LNCaP clone FGC (cell line): ENCODE data around the gene CCDC60.

ENCODE experiments used
- DNase-seq: peaks from one replicate; pipeline ENCODE4 v3.0.0-alpha.2; 2011; ENCODE audit warnings: low read depth
- H3K4me3 ChIP-seq: 2 replicates; pipeline ENCODE4 v1.5.1; 2011; ENCODE audit warnings: mild to moderate bottlenecking, low read depth, low read length, control low read depth
- TF ChIP-seq, protein P1 (sequence below): IDR thresholded peaks from 2 replicates; pipeline ENCODE4 v1.5.1; 2012; ENCODE audit warnings: mild to moderate bottlenecking; ENCODE audit not compliant: control insufficient read depth, insufficient read depth; ENCODE audit errors: extremely low read depth

The CCDC60 gene

DNA sequence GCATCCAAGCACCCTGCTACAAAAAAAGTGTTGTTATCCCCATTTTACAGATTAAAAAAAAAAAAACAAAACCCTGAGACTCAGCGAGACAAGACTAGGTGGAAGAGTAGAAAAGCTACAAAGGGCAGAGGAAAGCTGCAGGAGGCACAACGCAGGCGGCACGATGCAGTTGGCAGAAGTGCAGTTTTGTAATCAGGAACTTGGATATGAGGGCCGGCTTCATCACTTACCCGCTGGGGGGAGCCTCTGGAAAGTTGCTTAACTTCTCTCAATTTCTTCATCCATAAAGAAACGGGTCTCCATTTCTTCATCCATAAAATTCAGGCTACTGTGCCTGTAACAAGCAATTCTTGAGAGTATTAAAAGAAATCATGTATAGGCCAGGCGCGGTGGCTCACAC is 33.1 kb upstream of the CCDC60 start:
- TF ChIP-seq, protein P1, sequence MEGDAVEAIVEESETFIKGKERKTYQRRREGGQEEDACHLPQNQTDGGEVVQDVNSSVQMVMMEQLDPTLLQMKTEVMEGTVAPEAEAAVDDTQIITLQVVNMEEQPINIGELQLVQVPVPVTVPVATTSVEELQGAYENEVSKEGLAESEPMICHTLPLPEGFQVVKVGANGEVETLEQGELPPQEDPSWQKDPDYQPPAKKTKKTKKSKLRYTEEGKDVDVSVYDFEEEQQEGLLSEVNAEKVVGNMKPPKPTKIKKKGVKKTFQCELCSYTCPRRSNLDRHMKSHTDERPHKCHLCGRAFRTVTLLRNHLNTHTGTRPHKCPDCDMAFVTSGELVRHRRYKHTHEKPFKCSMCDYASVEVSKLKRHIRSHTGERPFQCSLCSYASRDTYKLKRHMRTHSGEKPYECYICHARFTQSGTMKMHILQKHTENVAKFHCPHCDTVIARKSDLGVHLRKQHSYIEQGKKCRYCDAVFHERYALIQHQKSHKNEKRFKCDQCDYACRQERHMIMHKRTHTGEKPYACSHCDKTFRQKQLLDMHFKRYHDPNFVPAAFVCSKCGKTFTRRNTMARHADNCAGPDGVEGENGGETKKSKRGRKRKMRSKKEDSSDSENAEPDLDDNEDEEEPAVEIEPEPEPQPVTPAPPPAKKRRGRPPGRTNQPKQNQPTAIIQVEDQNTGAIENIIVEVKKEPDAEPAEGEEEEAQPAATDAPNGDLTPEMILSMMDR = no peak
- no peak overlapping the region for H3K4me3 ChIP-seq
- DNase-seq = no peak

DNA sequence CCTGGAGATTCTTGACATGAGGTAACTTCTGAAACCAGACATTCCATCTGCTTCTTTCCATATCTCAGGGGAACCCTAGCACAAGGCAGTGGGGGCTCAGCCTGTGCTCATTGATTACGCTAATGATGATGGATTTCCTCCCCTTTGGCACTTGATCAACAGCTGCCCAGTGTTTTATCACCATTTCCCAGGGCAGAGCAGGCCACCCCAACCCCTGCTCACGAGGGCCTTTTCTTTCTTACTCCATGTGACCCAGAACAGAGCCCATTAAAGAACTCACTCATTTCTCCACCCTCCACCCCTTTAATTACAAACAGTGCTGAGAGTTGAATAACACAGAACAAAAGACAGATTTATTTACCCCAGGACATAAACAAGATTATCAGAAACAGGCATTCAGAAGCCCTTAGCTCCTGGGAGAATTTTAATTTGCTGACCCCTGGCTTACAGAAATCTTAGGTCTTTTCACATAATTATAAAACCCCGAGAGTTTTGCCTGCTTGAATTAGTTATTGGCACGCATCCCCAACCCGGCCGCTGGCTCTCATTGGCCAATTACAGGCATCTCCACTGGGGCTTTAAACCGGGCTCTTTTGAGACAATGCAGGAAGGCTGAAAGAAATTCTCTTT is 32.0 kb upstream of the CCDC60 start:
- no peak for DNase-seq
- no peak overlapping the region for H3K4me3 ChIP-seq
- TF ChIP-seq, protein P1 = no peak

DNA sequence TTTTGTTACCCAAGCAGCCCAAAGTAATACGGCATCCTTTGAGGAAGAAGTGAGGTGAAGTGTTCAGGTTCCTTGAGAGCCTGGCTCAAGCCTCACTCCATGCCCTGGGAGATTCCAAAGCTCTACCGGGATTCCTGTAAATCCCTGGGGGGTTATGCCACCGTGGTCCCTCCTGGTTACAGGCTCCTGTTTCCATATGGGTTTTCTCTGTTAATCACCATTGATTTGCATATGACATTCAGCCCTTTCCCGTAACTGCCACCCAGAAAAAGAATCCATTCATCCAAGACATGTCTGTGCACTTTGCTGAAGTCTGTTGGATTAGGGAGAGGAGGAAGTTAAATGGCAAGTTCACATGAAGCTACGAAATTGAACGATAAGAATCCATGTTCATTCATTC is 27.9 kb upstream of the CCDC60 start:
- no peak for DNase-seq
- no peak overlapping the region for H3K4me3 ChIP-seq
- TF ChIP-seq, protein P1 = no peak

DNA sequence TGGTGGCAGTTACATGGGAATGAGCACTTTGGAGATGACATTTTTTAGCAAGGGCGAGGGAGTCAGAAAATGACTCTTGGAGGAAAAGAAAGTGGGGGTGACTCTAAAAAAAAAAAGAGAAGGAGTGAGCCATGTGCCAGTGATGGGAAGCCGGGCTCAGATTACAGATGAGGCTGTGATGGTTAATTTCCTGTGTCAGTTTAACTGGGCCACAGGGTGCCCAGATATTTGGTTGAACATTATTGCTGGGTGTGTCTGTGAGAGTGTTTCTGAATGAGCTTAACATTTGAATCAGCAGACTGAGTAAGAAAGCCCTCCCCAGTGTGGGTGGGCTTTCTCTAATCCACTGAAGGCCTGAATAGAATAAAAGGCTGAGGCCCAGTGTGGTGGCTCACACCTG is 26.8 kb upstream of the CCDC60 start:
- TF ChIP-seq, protein P1 = no peak
- no peak overlapping the region for H3K4me3 ChIP-seq
- DNase-seq = no peak

DNA sequence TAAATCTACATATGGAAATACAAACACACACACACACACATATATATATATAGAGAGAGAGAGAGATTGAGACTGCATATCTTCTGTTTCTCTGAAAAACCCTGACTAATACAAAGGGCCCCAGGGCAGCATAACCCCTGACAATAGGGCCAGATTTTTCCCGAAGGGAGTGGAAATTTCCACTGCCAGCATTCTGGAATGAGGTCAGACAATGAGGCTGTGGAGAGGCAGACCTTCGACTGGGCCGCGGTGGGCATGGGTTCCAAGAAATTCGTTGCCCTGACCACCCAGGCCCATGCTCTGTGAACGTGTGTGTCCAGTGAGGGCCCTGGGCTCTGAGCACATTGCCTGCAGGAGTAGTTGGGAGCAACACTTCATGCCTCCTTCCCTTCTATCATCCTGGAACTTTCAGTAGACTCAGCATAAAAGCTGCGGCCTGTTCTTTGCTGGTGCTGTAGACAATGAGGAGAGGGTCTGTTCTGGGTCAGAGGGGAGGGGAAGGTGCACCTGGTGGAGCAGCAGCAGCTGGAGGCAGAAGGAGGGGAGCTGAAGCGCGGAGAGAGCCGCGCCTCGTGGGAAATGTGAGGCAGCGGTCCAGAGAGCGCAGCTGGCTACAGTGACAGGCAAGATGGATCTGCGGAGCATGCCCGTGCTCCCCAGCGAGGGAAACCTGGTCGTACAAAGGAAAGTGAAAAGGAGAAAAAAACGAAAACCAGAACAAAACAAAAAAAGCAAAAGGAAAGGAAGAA is 25.6 kb upstream of the CCDC60 start:
- no peak for DNase-seq
- H3K4me3 ChIP-seq = no peak overlapping the region
- TF ChIP-seq, protein P1 = no peak

DNA sequence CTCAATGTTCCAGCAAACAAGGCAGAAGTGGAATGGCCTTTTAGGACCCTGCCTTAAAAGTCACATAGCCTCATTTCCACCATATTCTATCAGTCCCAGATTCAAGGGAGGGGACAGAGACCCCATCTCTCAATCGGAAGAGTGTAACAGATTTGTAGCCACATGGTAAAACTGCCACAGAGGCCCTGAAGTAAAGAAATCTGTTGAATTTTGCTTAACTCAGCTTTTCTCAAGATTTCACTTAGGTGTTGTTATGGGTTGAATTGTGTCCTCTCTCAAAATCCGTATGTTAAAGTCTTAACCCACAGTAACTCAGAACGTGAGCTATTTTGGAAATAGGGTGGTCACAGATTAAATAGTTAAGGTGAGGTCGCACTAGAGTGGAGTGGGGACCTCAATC is 22.7 kb upstream of the CCDC60 start:
- TF ChIP-seq, protein P1 = no peak
- DNase-seq = no peak
- H3K4me3 ChIP-seq = no peak overlapping the region

DNA sequence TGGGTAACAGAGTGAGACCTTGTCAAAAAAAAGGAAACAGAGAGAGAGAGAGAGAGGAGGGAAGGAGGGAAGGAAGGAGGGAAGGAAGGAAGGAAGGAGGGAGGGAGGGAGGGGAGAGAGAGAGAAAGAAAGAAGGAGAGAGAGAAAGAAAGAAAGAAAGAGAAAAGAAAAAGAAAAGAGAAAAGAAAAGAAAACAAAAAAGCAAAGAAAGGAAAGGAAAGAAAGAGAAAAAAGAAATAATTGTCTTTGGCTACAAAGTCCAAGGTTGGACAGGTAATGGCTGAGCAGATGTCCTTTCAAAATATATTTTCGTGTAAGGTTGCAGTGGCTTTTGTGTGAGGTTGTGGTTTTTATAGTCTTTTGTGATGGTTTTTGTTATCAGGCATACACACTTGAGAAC is 21.6 kb upstream of the CCDC60 start:
- DNase-seq = no peak
- TF ChIP-seq, protein P1 = no peak
- no peak overlapping the region for H3K4me3 ChIP-seq
